22Rv1 (cell line): ENCODE measurements around the gene UQCC5.

Experiments used
- CTCF ChIP-seq: fragments of 450-650 bp; IDR thresholded peaks from 2 replicates; pipeline ENCODE4 v1.5.1; 2017; ENCODE audit warnings: mild to moderate bottlenecking
- ZFX ChIP-seq: fragments of 450-650 bp; IDR thresholded peaks from 2 replicates; pipeline ENCODE4 v1.6.1; 2017; ENCODE audit warnings: antibody characterized with exemption, borderline replicate concordance

GRCh38 chr3:52568069-52568468 lies 31.7 kb downstream of the UQCC5 start:
- TF ChIP-seq CTCF (no peak), ZFX (no peak)
